GM12874 (cell line): ENCODE results near the gene NPTN.

Experiments
- TF ChIP-seq, protein P1 (sequence below): IDR thresholded peaks from 2 replicates; pipeline ENCODE4 v1.5.1; 2011; ENCODE audit warnings: low read depth, mild to moderate bottlenecking, control low read depth, low read length, moderate library complexity; ENCODE audit not compliant: insufficient read depth

NPTN gene

DNA sequence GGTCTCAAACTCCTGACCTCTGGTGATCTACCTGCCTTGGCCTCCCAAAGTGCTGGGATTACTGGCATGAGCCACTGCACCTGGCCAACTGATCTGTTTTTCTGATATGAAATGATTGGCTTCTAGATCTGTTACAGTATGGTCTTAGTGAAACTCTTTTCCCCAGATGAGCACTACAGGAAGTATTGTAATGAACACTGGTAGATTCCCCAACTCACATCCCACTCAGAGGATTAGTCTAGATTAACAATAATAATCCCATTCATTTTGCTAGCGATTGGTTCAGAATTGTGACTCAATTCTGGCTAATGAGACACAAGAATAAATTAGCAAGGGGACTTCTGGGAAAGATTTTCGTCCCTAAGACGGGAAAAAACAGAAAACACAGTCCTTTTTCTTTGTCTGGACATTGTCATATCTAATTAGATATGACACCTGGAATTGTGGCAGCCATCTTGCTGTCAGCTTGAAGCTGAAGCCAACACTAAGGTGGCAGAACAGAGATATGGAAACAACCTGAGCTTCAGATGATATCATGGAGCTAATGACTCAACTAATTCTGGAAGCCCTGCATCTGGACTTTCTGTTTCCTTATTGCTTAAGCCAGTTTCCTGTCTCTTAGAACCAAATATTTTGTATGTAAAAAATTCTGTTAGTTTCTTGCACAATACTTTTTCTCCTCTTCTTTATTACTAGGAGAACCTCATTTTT is 17.4 kb upstream of the NPTN start:
- TF ChIP-seq, protein P1, sequence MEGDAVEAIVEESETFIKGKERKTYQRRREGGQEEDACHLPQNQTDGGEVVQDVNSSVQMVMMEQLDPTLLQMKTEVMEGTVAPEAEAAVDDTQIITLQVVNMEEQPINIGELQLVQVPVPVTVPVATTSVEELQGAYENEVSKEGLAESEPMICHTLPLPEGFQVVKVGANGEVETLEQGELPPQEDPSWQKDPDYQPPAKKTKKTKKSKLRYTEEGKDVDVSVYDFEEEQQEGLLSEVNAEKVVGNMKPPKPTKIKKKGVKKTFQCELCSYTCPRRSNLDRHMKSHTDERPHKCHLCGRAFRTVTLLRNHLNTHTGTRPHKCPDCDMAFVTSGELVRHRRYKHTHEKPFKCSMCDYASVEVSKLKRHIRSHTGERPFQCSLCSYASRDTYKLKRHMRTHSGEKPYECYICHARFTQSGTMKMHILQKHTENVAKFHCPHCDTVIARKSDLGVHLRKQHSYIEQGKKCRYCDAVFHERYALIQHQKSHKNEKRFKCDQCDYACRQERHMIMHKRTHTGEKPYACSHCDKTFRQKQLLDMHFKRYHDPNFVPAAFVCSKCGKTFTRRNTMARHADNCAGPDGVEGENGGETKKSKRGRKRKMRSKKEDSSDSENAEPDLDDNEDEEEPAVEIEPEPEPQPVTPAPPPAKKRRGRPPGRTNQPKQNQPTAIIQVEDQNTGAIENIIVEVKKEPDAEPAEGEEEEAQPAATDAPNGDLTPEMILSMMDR = no peak

DNA sequence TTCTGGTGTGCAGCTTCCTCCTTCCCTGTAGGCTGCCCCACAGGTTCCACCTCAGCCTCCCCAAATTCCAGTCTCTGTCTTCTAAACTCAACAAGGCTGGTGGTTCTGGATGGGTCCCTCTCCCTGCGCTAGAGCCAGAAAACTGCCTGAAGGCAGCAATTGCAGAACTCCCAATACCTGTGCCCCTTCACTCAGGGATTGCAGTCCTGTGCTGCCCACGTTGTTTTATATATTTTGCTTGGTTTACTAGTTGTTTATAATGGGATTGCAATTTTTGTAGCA is 14.8 kb upstream of the NPTN start:
- TF ChIP-seq, protein P1 = no peak

DNA sequence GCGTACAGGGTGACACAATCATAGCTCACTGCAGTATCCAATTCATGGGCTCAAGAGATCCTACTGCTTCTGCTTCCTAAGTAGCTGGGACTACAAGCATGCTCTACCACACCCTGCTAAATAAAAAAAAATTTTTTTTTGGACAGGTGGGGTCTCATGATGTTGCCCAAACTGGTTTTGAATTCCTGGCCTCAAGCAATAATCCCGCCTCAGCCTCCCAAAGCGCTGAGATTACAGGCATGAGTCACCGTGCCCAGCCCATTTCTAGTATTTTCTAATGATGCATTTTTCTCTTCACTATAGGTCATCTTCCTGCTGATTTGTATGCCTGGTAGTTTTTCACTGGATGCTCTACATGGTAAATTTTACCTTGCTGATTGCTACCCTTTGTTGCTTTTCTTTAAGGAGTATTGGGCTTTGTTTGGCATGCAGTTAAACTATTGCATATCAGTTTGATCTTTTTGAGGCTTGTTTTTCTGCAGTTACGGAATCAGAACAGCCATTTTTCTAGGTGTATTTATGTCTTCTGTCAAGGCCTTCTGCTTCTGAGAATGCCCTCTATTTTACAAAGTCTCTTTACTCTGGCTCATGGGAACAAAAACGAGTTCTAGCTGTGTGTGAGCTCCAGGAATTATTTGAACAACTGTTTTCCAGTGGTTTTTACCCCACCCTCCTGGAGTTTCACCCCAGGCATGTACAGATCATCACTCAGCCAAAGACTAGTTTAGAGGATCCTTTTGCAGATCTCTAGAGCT is 14.2 kb upstream of the NPTN start:
- TF ChIP-seq, protein P1 = no peak

DNA sequence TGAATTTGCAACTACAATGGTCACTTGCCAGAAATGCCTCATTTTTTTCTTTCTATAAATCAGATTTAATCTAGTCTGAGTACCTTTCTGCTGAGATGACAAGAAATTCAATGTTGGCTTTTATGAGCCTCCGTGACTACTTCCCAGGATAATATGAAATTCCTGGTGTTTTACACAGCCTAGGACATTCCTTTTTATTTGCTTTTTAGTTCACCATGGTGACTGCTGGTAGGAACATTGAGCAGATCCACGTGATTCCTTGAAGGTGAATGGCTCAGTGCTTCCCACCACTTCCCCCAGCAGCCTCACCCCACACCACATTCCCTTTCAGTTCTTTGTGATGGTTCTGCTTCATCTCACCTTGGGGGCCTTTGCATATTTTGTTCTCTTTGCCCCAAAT is 4.3 kb upstream of the NPTN start:
- TF ChIP-seq, protein P1 = no peak

DNA sequence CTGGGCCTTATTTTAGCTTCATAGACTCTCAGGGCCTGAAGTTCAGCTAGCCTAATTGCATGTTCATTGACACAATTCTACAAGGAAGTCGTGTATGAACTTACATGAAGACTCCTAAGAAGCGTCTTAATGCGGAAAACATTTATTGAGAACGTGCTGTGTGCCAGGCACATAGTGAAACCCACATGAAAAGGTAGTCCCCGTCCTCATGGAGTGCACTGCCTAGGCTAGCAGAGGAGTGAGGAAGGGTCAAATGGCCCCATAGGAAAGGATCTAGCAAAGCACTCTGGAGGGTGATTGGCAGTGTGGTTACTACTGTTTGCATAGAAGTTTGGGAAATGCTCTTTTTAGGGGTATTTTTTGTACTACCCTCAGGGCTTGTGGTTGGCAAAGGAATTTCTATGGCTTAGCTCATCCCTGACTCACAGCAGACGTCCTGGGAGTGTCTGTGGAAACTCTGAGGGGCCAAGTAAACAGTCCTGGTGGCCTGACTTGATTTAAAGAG is 854 bp upstream of the NPTN start:
- TF ChIP-seq, protein P1 = no peak

DNA sequence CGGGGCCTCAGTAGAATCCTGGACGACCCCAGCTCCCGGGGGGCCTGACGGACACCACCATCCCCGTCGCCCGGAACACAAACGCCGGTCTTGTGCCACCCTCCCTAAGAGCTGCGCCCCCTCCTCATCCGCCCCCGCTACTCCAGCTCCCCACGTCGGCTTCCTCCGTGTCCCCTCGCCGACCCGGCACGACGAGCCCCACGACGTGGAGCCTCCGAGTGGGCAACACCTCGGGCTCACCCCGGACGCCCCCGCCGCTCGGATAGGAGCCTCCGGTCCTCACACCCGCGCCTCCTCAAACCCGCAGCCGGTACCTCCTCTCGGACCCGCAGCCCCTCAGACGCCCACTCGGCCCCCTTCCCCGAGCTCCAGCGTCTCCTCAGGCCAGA is 525 bp downstream of the NPTN start:
- TF ChIP-seq, protein P1 = no peak

DNA sequence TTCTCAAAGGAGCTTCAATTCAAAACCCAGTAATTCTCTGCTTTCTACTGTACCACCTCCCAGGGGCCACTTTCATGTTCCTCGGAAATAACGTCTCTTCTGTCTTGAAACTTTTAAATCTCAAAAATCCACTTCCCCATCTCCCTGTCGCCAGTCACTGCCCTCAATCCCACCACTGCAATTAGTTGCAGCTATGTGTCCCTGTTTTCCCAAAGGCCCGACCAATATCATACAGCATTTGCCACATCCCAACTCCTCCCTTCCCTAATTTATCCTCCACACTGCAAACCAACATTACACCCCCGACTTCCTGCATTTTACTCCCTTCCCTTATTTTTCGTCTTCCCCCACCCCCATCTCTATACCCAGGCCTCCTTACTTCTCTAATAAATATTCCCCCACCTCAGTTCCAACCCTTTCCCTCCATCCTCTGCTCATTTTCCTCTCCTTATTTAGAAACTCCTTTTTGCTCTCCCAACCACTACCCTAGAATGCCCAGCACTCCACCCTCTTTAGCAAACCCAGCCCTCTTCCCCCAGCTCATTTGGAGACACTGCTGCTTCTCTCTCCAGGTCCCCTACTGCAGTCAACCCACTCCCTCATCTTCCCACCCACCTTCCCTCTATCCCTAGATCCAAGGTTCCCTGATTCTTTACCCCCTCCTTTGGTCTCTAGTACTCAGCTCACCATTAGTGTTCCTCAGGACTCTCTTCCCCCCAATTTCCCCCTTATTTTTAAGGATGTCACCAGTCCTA is 1.1 kb downstream of the NPTN start:
- TF ChIP-seq, protein P1 = no peak
